MM.1S (cell line): ENCODE data around the gene HARBI1.

Source experiments
- DNase-seq: peaks from one replicate; pipeline ENCODE4 v3.0.0-alpha.2; 2015
- H2AFZ ChIP-seq: fragments of 300-600 bp; sonication (generic); 2 replicates; pipeline ENCODE4 v1.6.0; 2016; ENCODE audit warnings: antibody characterized with exemption, low read length
- H3F3A ChIP-seq: fragments of 300-600 bp; sonication (generic); 2 replicates; pipeline ENCODE4 v1.6.1; 2016; ENCODE audit warnings: mild to moderate bottlenecking, antibody characterized with exemption, low read length, moderate library complexity, mixed read lengths; ENCODE audit not compliant: insufficient read depth
- H3K27ac ChIP-seq: fragments of 300-600 bp; sonication (generic); 2 replicates; pipeline ENCODE4 v1.5.1; 2016; ENCODE audit warnings: mild to moderate bottlenecking, low read length
- H3K27me3 ChIP-seq: fragments of 300-600 bp; sonication (generic); replicated peaks from 2 replicates; pipeline ENCODE4 v1.6.0; 2016; ENCODE audit warnings: low read length; ENCODE audit not compliant: insufficient read depth
- H3K36me3 ChIP-seq: fragments of 300-600 bp; sonication (generic); replicated peaks from 2 replicates; pipeline ENCODE4 v1.6.1; 2016; ENCODE audit warnings: mild to moderate bottlenecking, low read length, mixed read lengths; ENCODE audit not compliant: insufficient read depth
- H3K4me1 ChIP-seq: fragments of 300-600 bp; sonication (generic); 2 replicates; pipeline ENCODE4 v1.6.1; 2016; ENCODE audit warnings: low read length, mixed read lengths
- H3K4me2 ChIP-seq: fragments of 300-600 bp; sonication (generic); 2 replicates; pipeline ENCODE4 v1.6.0; 2016; ENCODE audit warnings: low read depth, low read length
- H3K4me3 ChIP-seq: fragments of 300-600 bp; sonication (generic); 2 replicates; pipeline ENCODE4 v1.5.1; 2016; ENCODE audit warnings: low read length, mixed read lengths
- H3K79me2 ChIP-seq: fragments of 300-600 bp; sonication (generic); 2 replicates; pipeline ENCODE4 v1.6.1; 2016; ENCODE audit warnings: mixed run types, low read length, mixed read lengths
- H3K9ac ChIP-seq: fragments of 300-600 bp; sonication (generic); 2 replicates; pipeline ENCODE4 v1.6.1; 2016; ENCODE audit warnings: low read length, mixed read lengths
- H3K9me2 ChIP-seq: fragments of 300-600 bp; sonication (generic); replicated peaks from 2 replicates; pipeline ENCODE4 v1.6.1; 2016; ENCODE audit warnings: mild to moderate bottlenecking, low read length, mixed read lengths; ENCODE audit not compliant: insufficient read depth
- H3K9me3 ChIP-seq: fragments of 300-600 bp; sonication (generic); replicated peaks from 2 replicates; pipeline ENCODE4 v1.6.1; 2016; ENCODE audit warnings: mild to moderate bottlenecking, low read length, mixed read lengths; ENCODE audit not compliant: insufficient read depth
- H4K20me1 ChIP-seq: fragments of 300-600 bp; sonication (generic); 2 replicates; pipeline ENCODE4 v1.6.1; 2016; ENCODE audit warnings: mild to moderate bottlenecking, low read length, moderate library complexity, mixed read lengths; ENCODE audit not compliant: insufficient read depth
- EZH2 ChIP-seq: fragments of 300-600 bp; sonication (generic); optimal IDR thresholded peaks from 2 replicates; pipeline ENCODE3; 2017; ENCODE audit warnings: low read depth, mild to moderate bottlenecking, antibody characterized with exemption, low read length, mixed read lengths
- EZH2phosphoT487 ChIP-seq: fragments of 300-600 bp; sonication (generic); IDR thresholded peaks from 2 replicates; pipeline ENCODE4 v1.6.1; 2018; ENCODE audit warnings: antibody characterized with exemption, low read length
- TF ChIP-seq, protein P1 (sequence below): fragments of 300-600 bp; sonication (generic); IDR thresholded peaks from 2 replicates; pipeline ENCODE4 v1.5.1; 2016; ENCODE audit warnings: antibody characterized with exemption, low read length, mixed read lengths

The HARBI1 gene

DNA sequence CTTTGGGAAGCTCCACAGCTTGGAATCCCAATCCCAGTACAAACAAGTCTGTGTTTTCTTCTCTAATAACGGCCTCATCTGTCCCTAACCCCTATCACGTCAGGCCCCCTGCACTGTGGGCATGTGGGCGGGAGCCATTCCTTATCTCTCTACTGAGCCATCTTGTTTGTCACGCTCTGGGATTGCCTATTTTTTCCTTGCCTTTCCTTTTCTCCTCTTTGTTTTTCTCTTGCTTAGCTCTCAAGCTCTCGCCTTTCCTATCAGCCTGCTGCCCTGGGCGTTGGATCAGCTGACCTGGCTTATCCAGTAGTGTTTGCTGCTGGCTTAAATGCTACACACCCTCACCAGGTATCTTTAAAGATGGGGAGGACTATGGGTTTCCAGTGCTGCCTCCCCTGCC is 47.6 kb upstream of the HARBI1 start:
- Histone ChIP-seq H3K36me3 (peaks cover 9% of the 10 kb centered on the region; the same call in 1 of the 2 replicates), H4K20me1 (no peaks in the 10 kb centered on the region), H3K27ac (no peak overlapping the region), H3K79me2 (peaks cover 12% of the 10 kb centered on the region), H3K9ac (no peak overlapping the region), H3K9me3 (no peaks in the 10 kb centered on the region), H3K9me2 (no peaks in the 10 kb centered on the region), H3K4me1 (peaks cover 38% of the 10 kb centered on the region), H3F3A (peaks cover 33% of the 10 kb centered on the region), H3K4me2 (no peak overlapping the region), H3K27me3 (no peaks in the 10 kb centered on the region), H2AFZ (no peak overlapping the region), H3K4me3 (no peak overlapping the region)
- no peak for DNase-seq
- no peak for TF ChIP-seq EZH2phosphoT487
- no peak for TF ChIP-seq EZH2
- TF ChIP-seq, protein P1, sequence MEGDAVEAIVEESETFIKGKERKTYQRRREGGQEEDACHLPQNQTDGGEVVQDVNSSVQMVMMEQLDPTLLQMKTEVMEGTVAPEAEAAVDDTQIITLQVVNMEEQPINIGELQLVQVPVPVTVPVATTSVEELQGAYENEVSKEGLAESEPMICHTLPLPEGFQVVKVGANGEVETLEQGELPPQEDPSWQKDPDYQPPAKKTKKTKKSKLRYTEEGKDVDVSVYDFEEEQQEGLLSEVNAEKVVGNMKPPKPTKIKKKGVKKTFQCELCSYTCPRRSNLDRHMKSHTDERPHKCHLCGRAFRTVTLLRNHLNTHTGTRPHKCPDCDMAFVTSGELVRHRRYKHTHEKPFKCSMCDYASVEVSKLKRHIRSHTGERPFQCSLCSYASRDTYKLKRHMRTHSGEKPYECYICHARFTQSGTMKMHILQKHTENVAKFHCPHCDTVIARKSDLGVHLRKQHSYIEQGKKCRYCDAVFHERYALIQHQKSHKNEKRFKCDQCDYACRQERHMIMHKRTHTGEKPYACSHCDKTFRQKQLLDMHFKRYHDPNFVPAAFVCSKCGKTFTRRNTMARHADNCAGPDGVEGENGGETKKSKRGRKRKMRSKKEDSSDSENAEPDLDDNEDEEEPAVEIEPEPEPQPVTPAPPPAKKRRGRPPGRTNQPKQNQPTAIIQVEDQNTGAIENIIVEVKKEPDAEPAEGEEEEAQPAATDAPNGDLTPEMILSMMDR, result no peak

DNA sequence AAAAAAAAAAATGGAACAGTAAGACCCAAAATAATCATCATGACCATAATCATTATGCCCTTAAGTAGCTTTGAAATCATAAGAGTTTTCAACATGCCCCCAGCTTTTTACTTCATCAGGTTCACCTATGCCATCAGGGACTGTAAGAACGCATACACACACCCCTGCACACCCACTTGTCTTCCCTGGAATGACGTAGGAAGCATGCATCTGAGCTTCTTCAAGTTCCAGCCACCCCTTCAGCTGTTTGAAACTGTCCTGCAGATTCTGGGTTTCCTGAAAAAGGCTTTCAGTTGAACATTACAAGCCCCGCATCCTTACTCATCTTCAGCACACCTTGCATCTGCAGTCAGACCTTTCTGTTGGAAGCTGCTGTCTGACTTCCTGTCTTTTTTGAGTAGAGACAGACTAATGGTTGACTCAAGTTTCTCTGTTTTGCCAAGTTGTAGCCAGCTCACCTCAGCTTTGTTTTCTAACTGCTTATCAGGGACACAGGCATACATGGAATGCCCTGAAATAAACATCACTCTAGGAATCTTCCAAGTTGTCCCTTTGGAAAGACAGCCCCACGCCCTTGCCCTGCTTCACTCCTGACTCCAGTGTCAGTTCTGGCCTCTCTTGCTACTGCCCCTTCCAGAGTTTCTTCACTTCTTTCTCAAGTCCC is 46.4 kb upstream of the HARBI1 start:
- H3K4me1 ChIP-seq, result peaks cover 26% of the 10 kb centered on the region
- no peaks in the 10 kb centered on the region; the same call in 1 of the 2 replicates for H3K79me2 ChIP-seq
- no peak overlapping the region for H3K4me3 ChIP-seq
- no peak overlapping the region for H2AFZ ChIP-seq
- 0 out of 2 replicates have a peak, but pooled peaks cover 4% of the 10 kb centered on the region for H3K36me3 ChIP-seq
- no peak overlapping the region for H3K27ac ChIP-seq
- H4K20me1 ChIP-seq, result no peaks in the 10 kb centered on the region
- no peaks in the 10 kb centered on the region for H3K27me3 ChIP-seq
- no peaks in the 10 kb centered on the region for H3K9me2 ChIP-seq
- peaks cover 26% of the 10 kb centered on the region for H3F3A ChIP-seq
- H3K4me2 ChIP-seq, result no peak overlapping the region
- no peak for DNase-seq
- TF ChIP-seq EZH2phosphoT487 (no peak), EZH2 (no peak)
- TF ChIP-seq, protein P1, result no peak
- H3K9ac ChIP-seq, result no peak overlapping the region
- no peaks in the 10 kb centered on the region for H3K9me3 ChIP-seq

DNA sequence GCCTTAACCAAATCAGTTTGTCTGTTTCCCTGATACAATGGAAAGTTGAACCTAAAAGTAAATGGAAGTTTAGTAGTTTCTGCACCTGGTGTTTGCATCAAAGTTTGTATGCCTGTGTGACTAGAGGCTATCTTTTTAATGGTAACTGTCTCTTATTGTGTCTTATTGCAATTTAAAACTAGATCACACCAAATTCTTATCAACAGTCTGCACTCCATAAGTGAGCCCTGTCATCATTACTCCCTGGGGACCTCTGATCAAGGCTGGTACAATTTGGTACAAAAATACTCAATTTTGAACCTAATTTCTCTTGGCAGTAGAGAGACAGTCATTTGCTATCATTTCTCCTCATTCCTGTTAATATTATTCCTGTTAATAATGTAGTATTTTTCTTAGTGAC is 45.3 kb upstream of the HARBI1 start:
- H3K9ac ChIP-seq, result no peak overlapping the region

More for the DNA sequence above, 45.3 kb upstream of the HARBI1 start:
- DNase-seq, result no peak
- H3K9me2 ChIP-seq, result no peaks in the 10 kb centered on the region
- 0 out of 2 replicates have a peak, but pooled peaks cover 4% of the 10 kb centered on the region for H3K36me3 ChIP-seq
- no peak overlapping the region for H3K27ac ChIP-seq
- peaks cover 16% of the 10 kb centered on the region for H3K4me1 ChIP-seq
- no peaks in the 10 kb centered on the region for H4K20me1 ChIP-seq
- no peak overlapping the region for H2AFZ ChIP-seq
- no peak overlapping the region for H3K4me2 ChIP-seq
- H3K9me3 ChIP-seq, result no peaks in the 10 kb centered on the region
- TF ChIP-seq, protein P1, result no peak
- TF ChIP-seq EZH2phosphoT487 (no peak), EZH2 (no peak)
- H3K4me3 ChIP-seq, result no peak overlapping the region
- H3K79me2 ChIP-seq, result no peaks in the 10 kb centered on the region
- H3K27me3 ChIP-seq, result no peaks in the 10 kb centered on the region
- peaks cover 16% of the 10 kb centered on the region for H3F3A ChIP-seq
